ENCODE results near the gene PRKCH. TPM values are rescaled to one million over a fixed set of nuclear protein-coding genes. Genes with fewer than 3 reads are reported as not detected.

Gene PRKCH
- polyA plus RNA-seq, 3 donors, result 3.6 to 6.2 (median 5.4) TPM

DNA sequence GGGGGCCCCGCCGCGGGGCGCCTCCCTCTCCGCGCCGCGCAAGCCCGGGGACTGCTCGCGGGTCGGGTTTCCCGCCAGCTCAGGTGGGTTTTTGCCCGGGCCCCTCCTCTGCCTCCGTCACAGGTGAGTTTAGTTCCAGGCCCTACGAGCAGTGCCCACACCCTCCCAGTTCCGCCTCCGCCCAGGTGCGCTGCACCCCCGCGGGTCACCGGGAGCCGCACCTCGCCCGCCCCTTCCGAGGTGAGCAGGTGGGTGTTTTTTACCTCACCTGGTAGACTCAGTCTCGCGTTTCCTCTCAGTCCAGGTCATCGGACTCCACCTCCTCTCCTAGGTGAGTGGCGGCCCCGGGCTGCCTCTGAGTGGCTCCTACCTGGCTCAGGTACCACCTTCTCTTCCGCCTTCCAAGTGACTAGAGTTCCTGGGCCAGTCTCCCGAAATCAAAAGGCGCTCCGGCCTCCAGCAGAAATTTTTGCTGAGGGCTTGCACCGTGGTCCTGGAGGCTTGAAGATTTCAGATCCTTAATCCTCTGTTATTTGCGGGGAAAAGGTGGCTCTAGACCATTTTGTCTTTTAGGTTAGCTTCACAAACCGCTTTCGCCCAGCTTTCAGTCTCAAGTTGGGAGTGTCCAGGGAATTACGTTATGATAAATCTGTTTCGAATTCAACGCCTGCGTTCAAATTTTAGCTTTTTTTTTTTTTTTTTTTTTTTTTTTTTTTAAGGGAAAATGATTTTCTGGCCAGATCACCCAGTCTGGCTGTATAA, 40.0 kb upstream of the PRKCH start, which contains the start of gene TMEM30B:
Gene TMEM30B (minus strand): TSS at position 153 of the 762 bp plus-strand sequence. CDS start 191 bp downstream, outside the sequence.
- H3K9me3 ChIP-seq (replicated peaks in 1 of 2; ENCODE audit: control insufficient read depth in 1 of 2, insufficient read depth in 1 of 2, low read length in 2 of 2), result peaks cover 3 to 9% of the 10 kb centered on the region in 2 donors
- peaks cover 21% of the 10 kb centered on the region for H3K4me1 Mint-ChIP-seq
- TF ChIP-seq, protein P1, sequence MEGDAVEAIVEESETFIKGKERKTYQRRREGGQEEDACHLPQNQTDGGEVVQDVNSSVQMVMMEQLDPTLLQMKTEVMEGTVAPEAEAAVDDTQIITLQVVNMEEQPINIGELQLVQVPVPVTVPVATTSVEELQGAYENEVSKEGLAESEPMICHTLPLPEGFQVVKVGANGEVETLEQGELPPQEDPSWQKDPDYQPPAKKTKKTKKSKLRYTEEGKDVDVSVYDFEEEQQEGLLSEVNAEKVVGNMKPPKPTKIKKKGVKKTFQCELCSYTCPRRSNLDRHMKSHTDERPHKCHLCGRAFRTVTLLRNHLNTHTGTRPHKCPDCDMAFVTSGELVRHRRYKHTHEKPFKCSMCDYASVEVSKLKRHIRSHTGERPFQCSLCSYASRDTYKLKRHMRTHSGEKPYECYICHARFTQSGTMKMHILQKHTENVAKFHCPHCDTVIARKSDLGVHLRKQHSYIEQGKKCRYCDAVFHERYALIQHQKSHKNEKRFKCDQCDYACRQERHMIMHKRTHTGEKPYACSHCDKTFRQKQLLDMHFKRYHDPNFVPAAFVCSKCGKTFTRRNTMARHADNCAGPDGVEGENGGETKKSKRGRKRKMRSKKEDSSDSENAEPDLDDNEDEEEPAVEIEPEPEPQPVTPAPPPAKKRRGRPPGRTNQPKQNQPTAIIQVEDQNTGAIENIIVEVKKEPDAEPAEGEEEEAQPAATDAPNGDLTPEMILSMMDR (IDR thresholded peaks at IDR 0.05), result no peak
- peak within 1 kb of the TSS; percentile 73 for H2AFZ ChIP-seq (ENCODE audit: insufficient read depth, low read depth, low read length, poor library complexity, severe bottlenecking)
- no peaks in the 10 kb centered on the region for H3K36me3 ChIP-seq (replicated peaks in 1 of 2; ENCODE audit: control insufficient read depth in 1 of 2, insufficient read depth in 2 of 2, low read length in 2 of 2)
- H3K4me1 ChIP-seq (ENCODE audit: control insufficient read depth in 1 of 2, insufficient read depth in 2 of 2, low read length in 2 of 2), result peaks cover 14 to 15% of the 10 kb centered on the region in 2 donors
- peak within 1 kb of the TSS; percentile 82 for H3K4me2 ChIP-seq (replicated peaks; ENCODE audit: extremely low read depth, low read length, poor library complexity, severe bottlenecking)
- peak within 1 kb of the TSS in 1 of 7 donors; percentile 30 for H3K27ac Mint-ChIP-seq
- peak within 1 kb of the TSS; percentile 73 to 90 for H3K4me3 Mint-ChIP-seq
- intact Hi-C loops (cut with micrococcal nuclease), result no loop called here
- no peak within 1 kb of the TSS for H3K27ac ChIP-seq (ENCODE audit: low read depth in 1 of 2, low read length in 2 of 2)
- H3K9me3 Mint-ChIP-seq, result peaks cover 0 to 12% (median 0%) of the 10 kb centered on the region in 7 donors
- 16% methylated on average over 39 of the region's 43 CpGs for WGBS (ENCODE audit: insufficient coverage)
- H3K27me3 ChIP-seq (ENCODE audit: control insufficient read depth in 2 of 2, insufficient read depth in 2 of 2, low read length in 2 of 2), result peaks cover 53 to 84% of the 10 kb centered on the region in 2 donors
- H3K4me3 ChIP-seq (replicated peaks in 1 of 3; ENCODE audit: low read depth in 2 of 3, low read length in 3 of 3), result peak within 1 kb of the TSS; percentile 2 to 73 (median 3)
- H3K9ac ChIP-seq (ENCODE audit: insufficient read depth, low read length, poor library complexity, severe bottlenecking), result no peak within 1 kb of the TSS
- no peak for DNase-seq
- no peaks in the 10 kb centered on the region for H3K36me3 Mint-ChIP-seq
- no peaks in the 10 kb centered on the region for H4K20me1 ChIP-seq (ENCODE audit: insufficient read depth, low read length)
- H3K79me2 ChIP-seq (ENCODE audit: insufficient read depth, low read length), result no peaks in the 10 kb centered on the region
- H3K27me3 Mint-ChIP-seq (ENCODE audit: low read depth in 3 of 3), result peaks cover 54 to 75% (median 55%) of the 10 kb centered on the region in 3 donors

DNA sequence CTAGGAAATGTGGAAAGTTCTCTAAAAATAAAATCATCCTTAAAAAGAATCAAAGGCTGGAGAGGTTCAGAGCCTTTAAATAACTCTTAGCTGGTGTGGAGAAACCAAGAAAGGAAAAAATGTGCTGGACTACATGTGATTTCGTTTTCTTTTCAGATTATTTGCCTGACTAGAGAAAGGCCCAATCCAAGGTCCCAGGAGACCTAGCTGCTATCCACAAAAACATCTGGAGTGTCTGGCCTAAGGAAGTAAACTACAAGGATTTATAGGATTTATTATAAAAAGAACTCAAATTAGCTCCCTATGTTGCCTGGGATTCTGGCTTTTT, 39.5 kb upstream of the PRKCH start:
- Mint-ChIP-seq H3K4me3 (peak overlapping the region in 1 of 2 donors; percentile 59), H3K4me1 (peaks cover 21% of the 10 kb centered on the region), H3K9me3 (peaks cover 0 to 12% (median 0%) of the 10 kb centered on the region in 7 donors), H3K27me3 (ENCODE audit: low read depth in 3 of 3) (peaks cover 50 to 71% (median 54%) of the 10 kb centered on the region in 3 donors), H3K36me3 (no peaks in the 10 kb centered on the region), H3K27ac (no peak overlapping the region)
- Histone ChIP-seq H3K4me3 (replicated peaks in 1 of 3; ENCODE audit: low read depth in 2 of 3, low read length in 3 of 3) (no peak overlapping the region), H3K27ac (ENCODE audit: low read depth in 1 of 2, low read length in 2 of 2) (no peak overlapping the region), H3K27me3 (ENCODE audit: control insufficient read depth in 2 of 2, insufficient read depth in 2 of 2, low read length in 2 of 2) (peaks cover 53 to 84% of the 10 kb centered on the region in 2 donors), H3K79me2 (ENCODE audit: insufficient read depth, low read length) (no peaks in the 10 kb centered on the region), H4K20me1 (ENCODE audit: insufficient read depth, low read length) (no peaks in the 10 kb centered on the region), H3K9ac (ENCODE audit: insufficient read depth, low read length, poor library complexity, severe bottlenecking) (no peak overlapping the region), H3K36me3 (replicated peaks in 1 of 2; ENCODE audit: control insufficient read depth in 1 of 2, insufficient read depth in 2 of 2, low read length in 2 of 2) (no peaks in the 10 kb centered on the region), H3K4me1 (ENCODE audit: control insufficient read depth in 1 of 2, insufficient read depth in 2 of 2, low read length in 2 of 2) (peaks cover 14 to 15% of the 10 kb centered on the region in 2 donors), H2AFZ (ENCODE audit: insufficient read depth, low read depth, low read length, poor library complexity, severe bottlenecking) (no peak overlapping the region), H3K9me3 (replicated peaks in 1 of 2; ENCODE audit: control insufficient read depth in 1 of 2, insufficient read depth in 1 of 2, low read length in 2 of 2) (peaks cover 3 to 9% of the 10 kb centered on the region in 2 donors), H3K4me2 (replicated peaks; ENCODE audit: extremely low read depth, low read length, poor library complexity, severe bottlenecking) (no peak overlapping the region)
- intact Hi-C loops (cut with micrococcal nuclease), result no loop called here
- TF ChIP-seq, protein P1 (IDR thresholded peaks at IDR 0.05), result no peak
- DNase-seq, result no peak
- WGBS (ENCODE audit: insufficient coverage), result 83% methylated on average over 1 of the region's 1 CpG

All from CD14-positive monocyte (primary cell).